GM21526 (cell line): ENCODE data around the gene MYO1A.
"Not testable (repeated sequence)": the region's sequence is repeated elsewhere in the genome, so short reads cannot be mapped to it uniquely, and the experiment has no call there.

Experiments used
- ATAC-seq: cut with Tn5 transposase; IDR thresholded peaks from one replicate; pipeline ENCODE4 v1.9.1; 2021; ENCODE audit warnings: moderate library complexity; ENCODE audit not compliant: unreplicated experiment, low FRiP score

MYO1A gene

GRCh38 chr12:56996793-56997545 lies 53.0 kb downstream of the MYO1A start:
- no peak for ATAC-seq

- no peak for ATAC-seq
These were observed 53.9 kb downstream of the MYO1A start for GRCh38 chr12:56995930-56996496.

GRCh38 chr12:56995201-56995929 lies 54.6 kb downstream of the MYO1A start:
- no peak for ATAC-seq

GRCh38 chr12:56994231-56994746 lies 55.6 kb downstream of the MYO1A start:
- ATAC-seq: no peak

- no peak for ATAC-seq
These were observed 56.6 kb downstream of the MYO1A start for GRCh38 chr12:56993346-56993745.

- no peak for ATAC-seq
These were observed 58.3 kb downstream of the MYO1A start for GRCh38 chr12:56991319-56992246.

GRCh38 chr12:56990648-56991318 lies 59.1 kb downstream of the MYO1A start:
- no peak for ATAC-seq

- ATAC-seq: no peak
These were observed 59.9 kb downstream of the MYO1A start for GRCh38 chr12:56989861-56990610.

- ATAC-seq: no peak
These were observed 61.7 kb downstream of the MYO1A start for GRCh38 chr12:56988207-56988739.

GRCh38 chr12:56987551-56988053 lies 62.3 kb downstream of the MYO1A start:
- peak; percentile 58 for ATAC-seq

GRCh38 chr12:56987011-56987410 lies 62.9 kb downstream of the MYO1A start:
- no peak for ATAC-seq

- ATAC-seq: not testable (repeated sequence)
These were observed 64.2 kb downstream of the MYO1A start for GRCh38 chr12:56985714-56986113.

- no peak for ATAC-seq
These were observed 66.5 kb downstream of the MYO1A start for GRCh38 chr12:56983386-56983785.

- ATAC-seq: not testable (repeated sequence)
These were observed 67.2 kb downstream of the MYO1A start for GRCh38 chr12:56982578-56983236.

GRCh38 chr12:56980941-56981530 lies 68.9 kb downstream of the MYO1A start:
- ATAC-seq: no peak

GRCh38 chr12:56980268-56980667 lies 69.7 kb downstream of the MYO1A start:
- ATAC-seq: no peak

- no peak for ATAC-seq
These were observed 70.3 kb downstream of the MYO1A start for GRCh38 chr12:56979628-56980027.
